HepG2 (cell line): ENCODE results near the gene PPME1. TPM values are rescaled to one million over a fixed set of nuclear protein-coding genes. Genes with fewer than 3 reads are reported as not detected.

ENCODE experiments used
- ATAC-seq: fragments of 200-7000 bp; cut with Tn5 transposase; 3 replicates; pipeline ENCODE4 v1.9.1; 2020; ENCODE audit warnings: mild to moderate bottlenecking, moderate library complexity
- BruUV-seq: library from RNA; stranded (reverse); fragments of 400-500 nt; replicated peaks from 2 replicates; lab custom pipeline; 2021; lab: Mats Ljungman, UMichigan
- CTCF ChIA-PET: fragments of 300-600 bp; formaldehyde crosslinking; extraction: SDS; loops from one replicate; lab custom pipeline; 2021; ENCODE audit warnings: low total read pairs, inconsistent platforms, low intra/inter-chr PET ratio; lab: Yijun Ruan, JAX
- POLR2A ChIA-PET: fragments of 350-600 bp; sonication (Branson Sonifier 250); formaldehyde crosslinking; loops from one replicate; lab custom pipeline; 2020; ENCODE audit warnings: antibody characterized with exemption, inconsistent platforms; lab: Yijun Ruan, JAX
- DNase-seq: peaks from one replicate; pipeline ENCODE4 v3.0.0-alpha.2; 2015; ENCODE audit warnings: low spot score
- FAIRE-seq: peaks from 3 replicates; lab custom pipeline; 2011; peaks lifted over from hg19 to GRCh38; lab: Jason Lieb, UNC
- H2AFZ ChIP-seq: one replicate; pipeline ENCODE4 v1.6.1; 2011; ENCODE audit warnings: low read length, inconsistent platforms
- H3K27ac ChIP-seq: fragments of 300-600 bp; 3 replicates; pipeline ENCODE4 v1.8.0; 2011; ENCODE audit warnings: mixed run types, mild to moderate bottlenecking, mixed read lengths, low read length, inconsistent platforms; ENCODE audit not compliant: insufficient read depth; ENCODE audit errors: extremely low read length
- H3K27me3 ChIP-seq, 2 experiments: fragments of 200-600 bp in 1 of 2; 2 replicates in 1 of 2; 3 replicates in 1 of 2; pipeline versions ENCODE4 v1.6.0 to v1.8.0; 2011; ENCODE audit warnings: low read length in 2 of 2, mild to moderate bottlenecking in 2 of 2, moderate library complexity in 2 of 2, inconsistent platforms in 1 of 2; ENCODE audit not compliant: insufficient read depth in 2 of 2, control insufficient read depth in 1 of 2
- H3K36me3 ChIP-seq, 2 experiments: fragments of 200-600 bp in 1 of 2; replicated peaks in 1 of 2; 2 replicates in 1 of 2; 3 replicates in 1 of 2; pipeline versions ENCODE4 v1.5.1 to v1.8.0; 2011; ENCODE audit warnings: low read length in 2 of 2, inconsistent platforms in 1 of 2; ENCODE audit not compliant: insufficient read depth in 2 of 2, control insufficient read depth in 1 of 2
- H3K4me1 ChIP-seq: 2 replicates; pipeline ENCODE4 v1.5.1; 2012; ENCODE audit warnings: low read length, inconsistent platforms; ENCODE audit not compliant: insufficient read depth
- H3K4me2 ChIP-seq: 2 replicates; pipeline ENCODE4 v1.6.0; 2011; ENCODE audit warnings: low read depth, low read length, inconsistent platforms
- H3K4me3 ChIP-seq, 3 experiments: fragments of 200-600 bp in 1 of 3; sonication (generic), shearing (Covaris generic) in 1 of 3; replicated peaks in 1 of 3; 2 replicates each; pipeline ENCODE4 v1.5.1; 2011 to 2016; ENCODE audit warnings: low read length in 3 of 3, inconsistent platforms in 2 of 3, low read depth in 2 of 3, mild to moderate bottlenecking in 2 of 3, control low read depth in 1 of 3, mixed read lengths in 1 of 3; ENCODE audit not compliant: insufficient read depth in 1 of 3
- H3K79me2 ChIP-seq: one replicate; pipeline ENCODE4 v1.6.1; 2011; ENCODE audit warnings: low read length, inconsistent platforms; ENCODE audit not compliant: insufficient read depth
- H3K9ac ChIP-seq: 2 replicates; pipeline ENCODE4 v1.6.0; 2011; ENCODE audit warnings: mild to moderate bottlenecking, low read depth, low read length, inconsistent platforms; ENCODE audit not compliant: insufficient read depth
- H3K9me3 ChIP-seq: 2 replicates; pipeline ENCODE4 v1.5.1; 2012; ENCODE audit warnings: mild to moderate bottlenecking, low read length
- H4K20me1 ChIP-seq: 2 replicates; pipeline ENCODE4 v1.6.0; 2011; ENCODE audit warnings: inconsistent platforms, mild to moderate bottlenecking, low read length, moderate library complexity; ENCODE audit not compliant: insufficient read depth
- BRCA1 ChIP-seq: sonication (generic); formaldehyde crosslinking; IDR thresholded peaks from 2 replicates; pipeline ENCODE4 v1.4.0; 2020; ENCODE audit warnings: missing genetic modification reagents
- DR1 ChIP-seq: sonication (generic); formaldehyde crosslinking; IDR thresholded peaks from 2 replicates; pipeline ENCODE4 v1.8.0; 2021; ENCODE audit warnings: mild to moderate bottlenecking, missing genetic modification reagents, inconsistent platforms
- FIP1L1 ChIP-seq: fragments of 200-400 bp; formaldehyde crosslinking; IDR thresholded peaks from 2 replicates; pipeline ENCODE4 v1.6.1; 2018; ENCODE audit warnings: low read depth, mild to moderate bottlenecking, low read length, moderate library complexity, borderline replicate concordance; ENCODE audit not compliant: insufficient read depth
- FOXM1 ChIP-seq: sonication (generic); formaldehyde crosslinking; IDR thresholded peaks from 2 replicates; pipeline ENCODE4 v1.5.0; 2020; ENCODE audit warnings: missing genetic modification reagents
- HIC2 ChIP-seq: sonication (generic); formaldehyde crosslinking; IDR thresholded peaks from 2 replicates; pipeline ENCODE4 v1.9.0; 2022; ENCODE audit warnings: low read depth, missing genetic modification reagents
- ISL2 ChIP-seq: sonication (generic); formaldehyde crosslinking; IDR thresholded peaks from 2 replicates; pipeline ENCODE4 v1.5.0; 2020; ENCODE audit warnings: missing genetic modification reagents
- JUNB ChIP-seq: sonication (generic); formaldehyde crosslinking; IDR thresholded peaks from 2 replicates; pipeline ENCODE4 v1.8.0; 2022; ENCODE audit warnings: missing genetic modification reagents, mild to moderate bottlenecking, borderline replicate concordance
- MBNL3 ChIP-seq: fragments of 250-450 bp; sonication (Bioruptor Pico); conservative IDR thresholded peaks from 2 replicates; pipeline ENCODE4 v1.8.0; 2022; ENCODE audit warnings: mild to moderate bottlenecking, inconsistent platforms
- SMAD1 ChIP-seq: sonication (generic); formaldehyde crosslinking; IDR thresholded peaks from 2 replicates; pipeline ENCODE4 v1.4.0; 2020; ENCODE audit warnings: missing genetic modification reagents, low read depth, mild to moderate bottlenecking, borderline replicate concordance
- SOX13 ChIP-seq, 3 experiments: fragments of 450-650 bp in 1 of 3; sonication (generic) in 1 of 3; formaldehyde crosslinking in 1 of 3; IDR thresholded peaks in 2 of 3; conservative IDR thresholded peaks in 1 of 3; 2 replicates each; pipeline versions ENCODE4 v1.5.0 to v1.6.1; 2016 to 2020; ENCODE audit warnings: antibody characterized with exemption in 1 of 3, mild to moderate bottlenecking in 1 of 3, missing compliant biosample characterization in 1 of 3, missing genetic modification reagents in 1 of 3, moderate library complexity in 1 of 3
- ZNF18 ChIP-seq: sonication (generic); formaldehyde crosslinking; IDR thresholded peaks from 2 replicates; pipeline ENCODE4 v1.8.0; 2022; ENCODE audit warnings: mild to moderate bottlenecking, missing genetic modification reagents; ENCODE audit not compliant: insufficient replicate concordance
- ZNF260 ChIP-seq: sonication (generic); formaldehyde crosslinking; IDR thresholded peaks from 2 replicates; pipeline ENCODE4 v1.4.0; 2020; ENCODE audit warnings: missing genetic modification reagents, low read depth, mild to moderate bottlenecking, borderline replicate concordance
- ZNF350 ChIP-seq: sonication (generic); formaldehyde crosslinking; IDR thresholded peaks from 2 replicates; pipeline ENCODE4 v1.4.0; 2020; ENCODE audit warnings: mild to moderate bottlenecking, low read depth, missing genetic modification reagents, borderline replicate concordance
- ZNF362 ChIP-seq: sonication (generic); formaldehyde crosslinking; IDR thresholded peaks from 2 replicates; pipeline ENCODE4 v1.4.0; 2020; ENCODE audit warnings: missing genetic modification reagents, mild to moderate bottlenecking, borderline replicate concordance
- ZNF430 ChIP-seq: sonication (generic); formaldehyde crosslinking; IDR thresholded peaks from 2 replicates; pipeline ENCODE4 v1.9.0; 2021; ENCODE audit warnings: mild to moderate bottlenecking, missing genetic modification reagents
- ZNF556 ChIP-seq: sonication (generic); formaldehyde crosslinking; IDR thresholded peaks from 2 replicates; pipeline ENCODE4 v1.4.0; 2020; ENCODE audit warnings: mild to moderate bottlenecking, missing genetic modification reagents, borderline replicate concordance
- ZNF572 ChIP-seq: sonication (generic); formaldehyde crosslinking; IDR thresholded peaks from 2 replicates; pipeline ENCODE4 v1.5.1; 2020; ENCODE audit warnings: mild to moderate bottlenecking, missing genetic modification reagents
- ZNF713 ChIP-seq: sonication (generic); formaldehyde crosslinking; IDR thresholded peaks from 2 replicates; pipeline ENCODE4 v1.4.0; 2020; ENCODE audit warnings: mild to moderate bottlenecking, missing genetic modification reagents
- WGBS: methylation state at CpG from one replicate; pipeline ENCODE4 v1.1.6; 2017; ENCODE audit warnings: low lambda C conversion rate; 5-methylcytosine and 5-hydroxymethylcytosine counted together
- in situ Hi-C: cut with HindIII; loops from 2 replicates; pipeline ENCODE4 v1.10.0; 2017; ENCODE audit warnings: low pct_unique_long_range_greater_than_20kb; ENCODE audit not compliant: extremely low pct_ligation_motif_present
- intact Hi-C: fragments of 100-400 bp; cut with micrococcal nuclease; formaldehyde crosslinking; loops from one replicate; pipeline ENCODE4 v1.10.0; 2022; ENCODE audit not compliant: unreplicated experiment
- polyA plus RNA-seq, 8 experiments: library from polyadenylated mRNA; depleted of rRNA in 3 of 8; stranded (reverse) in 7 of 8; unstranded in 1 of 8; fragments of >200 nt; fragmentation: Illumina TruSeq in 4 of 8; extraction: Trizol in 4 of 8; gene quantifications; 2 replicates each; pipeline versions ENCODE4 v1.2.1 to v1.2.3, GENCODE V29; 2011 to 2016; ENCODE audit warnings: low read depth in 4 of 8, missing spikeins in 1 of 8, mixed read lengths in 1 of 8; ENCODE audit not compliant: insufficient read depth in 1 of 8
- total RNA-seq, 5 experiments: library from RNA; depleted of rRNA; stranded (reverse); fragments of >200 nt; fragmentation: Illumina TruSeq; extraction: Trizol; gene quantifications; 2 replicates each; pipeline ENCODE4 v1.2.3, GENCODE V29; 2016; ENCODE audit warnings: low read depth in 1 of 5

PPME1 gene
- total and polyA plus RNA-seq, 2 of the 13 experiments (the other 11 are each of a cell fraction or from before 2014, with no cell fraction given): 31.3 to 56.0 TPM

- DNase-seq: no peak
- TF ChIP-seq BRCA1 (CRISPR knock-in tag) (no peak), HIC2 (CRISPR knock-in tag) (no peak), ZNF430 (no peak), ZNF362 (CRISPR knock-in tag) (no peak), ZNF572 (CRISPR knock-in tag) (no peak), MBNL3 (no peak), ZNF556 (no peak), ZNF713 (CRISPR knock-in tag) (no peak), ZNF18 (CRISPR knock-in tag) (no peak), JUNB (CRISPR knock-in tag) (no peak), DR1 (no peak), FOXM1 (CRISPR knock-in tag) (no peak), ZNF260 (CRISPR knock-in tag) (no peak), ISL2 (CRISPR knock-in tag) (no peak), ZNF350 (no peak), SOX13 (IDR thresholded peaks at IDR 0.05) (no peak), SOX13 (CRISPR knock-in tag; conservative IDR thresholded peaks at IDR 0.05 in 1 of 2, IDR thresholded peaks at IDR 0.05 in 1 of 2) (no peak), FIP1L1 (no peak), SMAD1 (CRISPR knock-in tag) (no peak)
- ChIA-PET CTCF (no interaction called here), POLR2A (no interaction called here)
- Histone ChIP-seq H3K4me1 (no peaks in the 10 kb centered on the region), H3K27ac (no peak overlapping the region), H3K27me3 (no peaks in the 10 kb centered on the region), H4K20me1 (no peaks in the 10 kb centered on the region), H3K4me2 (no peak overlapping the region), H3K4me3 (no peak overlapping the region), H3K9ac (no peak overlapping the region), H3K36me3 (no peaks in the 10 kb centered on the region), H2AFZ (no peak overlapping the region), H3K9me3 (no peaks in the 10 kb centered on the region), H3K79me2 (no peaks in the 10 kb centered on the region)
- intact Hi-C loops (no loop called here), in situ Hi-C loops (no loop called here)
- ATAC-seq: no peak
- no peak for FAIRE-seq
- no TSS peak for BruUV-seq
- WGBS: 96% methylated on average over 5 of the region's 5 CpGs
Observed at GRCh38 chr11:74121804-74122203, 49.3 kb upstream of the PPME1 start.
